Cerebellar cortex (tissue), 1 donor: ENCODE measurements around the gene CAPN14.
A peak's percentile ranks its signal among the peaks of the same experiment; 100 is the strongest.
"Not testable (repeated sequence)": the region's sequence is repeated elsewhere in the genome, so short reads cannot be mapped to it uniquely, and the experiment has no call there.

Experiments used
- DNase-seq: peaks from one replicate; pipeline ENCODE4 v3.0.0-alpha.2; 2015; ENCODE audit warnings: low spot score

The CAPN14 gene

GRCh38 chr2:31196622-31197021 is 20.7 kb downstream of the CAPN14 start:
- DNase-seq, result no peak

- DNase-seq, result no peak
Measured at GRCh38 chr2:31193806-31194205, 23.5 kb downstream of the CAPN14 start.

GRCh38 chr2:31192851-31193392 is 24.4 kb downstream of the CAPN14 start:
- DNase-seq, result no peak

- no peak for DNase-seq
Measured at GRCh38 chr2:31192396-31192795, 24.9 kb downstream of the CAPN14 start.

GRCh38 chr2:31191931-31192330 is 25.4 kb downstream of the CAPN14 start:
- DNase-seq, result no peak

GRCh38 chr2:31190188-31190587 is 27.1 kb downstream of the CAPN14 start:
- no peak for DNase-seq

- no peak for DNase-seq
Measured at GRCh38 chr2:31189141-31189540, 28.2 kb downstream of the CAPN14 start.

- DNase-seq, result no peak
Measured at GRCh38 chr2:31188131-31188530, 29.2 kb downstream of the CAPN14 start.

- DNase-seq, result no peak
Measured at GRCh38 chr2:31187166-31187565, 30.1 kb downstream of the CAPN14 start.

- not testable (repeated sequence) for DNase-seq
Measured at GRCh38 chr2:31183973-31184372, 33.3 kb downstream of the CAPN14 start.

GRCh38 chr2:31176742-31177141 is 40.6 kb downstream of the CAPN14 start:
- no peak for DNase-seq

- DNase-seq, result no peak
Measured at GRCh38 chr2:31171142-31171541, 46.2 kb downstream of the CAPN14 start.

- DNase-seq, result peak; percentile 85
Measured at GRCh38 chr2:31170071-31170698, 47.1 kb downstream of the CAPN14 start.

GRCh38 chr2:31168291-31168690 is 49.0 kb downstream of the CAPN14 start:
- DNase-seq, result no peak

- no peak for DNase-seq
Measured at GRCh38 chr2:31166925-31167324, 50.4 kb downstream of the CAPN14 start.

- DNase-seq, result no peak
Measured at GRCh38 chr2:31163011-31163539, 54.2 kb downstream of the CAPN14 start.

GRCh38 chr2:31161637-31162036 is 55.7 kb downstream of the CAPN14 start:
- DNase-seq, result no peak

GRCh38 chr2:31151501-31151900 is 65.8 kb downstream of the CAPN14 start:
- no peak for DNase-seq

GRCh38 chr2:31150120-31150670 is 67.1 kb downstream of the CAPN14 start:
- no peak for DNase-seq

- no peak for DNase-seq
Measured at GRCh38 chr2:31148514-31148913, 68.8 kb downstream of the CAPN14 start.

- no peak for DNase-seq
Measured at GRCh38 chr2:31147645-31148044, 69.7 kb downstream of the CAPN14 start.

- DNase-seq, result no peak
Measured at GRCh38 chr2:31142110-31142509, 75.2 kb downstream of the CAPN14 start.

GRCh38 chr2:31141443-31142085 is 75.8 kb downstream of the CAPN14 start:
- DNase-seq, result peak; percentile 30
